OCI-LY3 (cell line): Measurements from ENCODE around the gene RNF212B.

Experiments used
- H2AFZ ChIP-seq: fragments of 200-600, 300-600 bp; shearing (Covaris generic); 2 replicates; pipeline ENCODE4 v1.6.0; 2014; ENCODE audit warnings: antibody characterized with exemption, low read depth, low read length
- H3K27ac ChIP-seq: fragments of 200-600, 300-600 bp; sonication (generic); 2 replicates; pipeline ENCODE4 v1.5.1; 2014; ENCODE audit warnings: mild to moderate bottlenecking, low read length, moderate library complexity, mixed read lengths
- H3K27me3 ChIP-seq: fragments of 200-600, 300-600 bp; sonication (generic); 2 replicates; pipeline ENCODE4 v1.6.1; 2014; ENCODE audit warnings: low read depth, low read length, mixed read lengths
- H3K36me3 ChIP-seq: fragments of 200-600, 300-600 bp; sonication (generic); replicated peaks from 2 replicates; pipeline ENCODE3; 2014; ENCODE audit warnings: low read depth, low read length, mixed read lengths
- H3K4me1 ChIP-seq: fragments of 300-600, 200-600 bp; sonication (generic); 2 replicates; pipeline ENCODE4 v1.6.1; 2014; ENCODE audit warnings: low read length, mixed read lengths
- H3K4me2 ChIP-seq: fragments of 200-600, 300-600 bp; sonication (generic); 2 replicates; pipeline ENCODE4 v1.6.1; 2014; ENCODE audit warnings: low read length, mixed read lengths
- H3K4me3 ChIP-seq: fragments of 300-600, 200-600 bp; sonication (generic); 2 replicates; pipeline ENCODE4 v1.5.1; 2014; ENCODE audit warnings: antibody characterized with exemption, mild to moderate bottlenecking, low read length, moderate library complexity
- H3K79me2 ChIP-seq: fragments of 300-600, 200-600 bp; shearing (Covaris generic); 2 replicates; pipeline ENCODE4 v1.6.1; 2014; ENCODE audit warnings: mild to moderate bottlenecking, low read length, mixed read lengths
- H3K9ac ChIP-seq: fragments of 300-600, 200-600 bp; shearing (Covaris generic); 2 replicates; pipeline ENCODE4 v1.6.0; 2014; ENCODE audit warnings: mild to moderate bottlenecking, low read length, moderate library complexity
- H3K9me3 ChIP-seq: fragments of 200-600, 300-600 bp; shearing (Covaris generic); 2 replicates; pipeline ENCODE4 v1.6.1; 2014; ENCODE audit warnings: low read length, mixed read lengths; ENCODE audit not compliant: insufficient read depth
- H4K20me1 ChIP-seq: fragments of 200-600, 300-600 bp; sonication (generic); 2 replicates; pipeline ENCODE4 v1.6.1; 2016; ENCODE audit warnings: low read length, mixed read lengths; ENCODE audit not compliant: insufficient read depth
- CTCF ChIP-seq: fragments of 200-600, 300-600 bp; sonication (generic); IDR thresholded peaks from 2 replicates; pipeline ENCODE4 v1.5.1; 2014; ENCODE audit warnings: antibody characterized with exemption, low read length, low read depth
- EZH2phosphoT487 ChIP-seq: fragments of 200-600 bp; shearing (Covaris generic); IDR thresholded peaks from 2 replicates; pipeline ENCODE4 v1.6.1; 2018; ENCODE audit warnings: antibody characterized with exemption, mixed run types, low read depth

Gene RNF212B

GRCh38 chr14:23242076-23242475, 4.3 kb downstream of the RNF212B start:
- H3K27ac ChIP-seq = no peak overlapping the region
- no peaks in the 10 kb centered on the region for H3K36me3 ChIP-seq
- no peaks in the 10 kb centered on the region for H4K20me1 ChIP-seq
- H2AFZ ChIP-seq = no peak overlapping the region
- no peak overlapping the region for H3K4me3 ChIP-seq
- peaks cover 13% of the 10 kb centered on the region for H3K4me1 ChIP-seq
- H3K9me3 ChIP-seq = no peaks in the 10 kb centered on the region
- TF ChIP-seq CTCF (no peak), EZH2phosphoT487 (no peak)
- H3K9ac ChIP-seq = no peak overlapping the region
- H3K27me3 ChIP-seq = peaks cover 7% of the 10 kb centered on the region; the same call in 1 of the 2 replicates
- no peaks in the 10 kb centered on the region for H3K79me2 ChIP-seq
- H3K4me2 ChIP-seq = no peak overlapping the region

- H3K4me1 ChIP-seq = peaks cover 13% of the 10 kb centered on the region
- H3K4me3 ChIP-seq = no peak overlapping the region
- H2AFZ ChIP-seq = no peak overlapping the region
- H3K27me3 ChIP-seq = peaks cover 11% of the 10 kb centered on the region
- no peaks in the 10 kb centered on the region for H4K20me1 ChIP-seq
- no peaks in the 10 kb centered on the region for H3K79me2 ChIP-seq
- H3K36me3 ChIP-seq = no peaks in the 10 kb centered on the region
- H3K9ac ChIP-seq = no peak overlapping the region
- no peak overlapping the region for H3K27ac ChIP-seq
- TF ChIP-seq CTCF (no peak), EZH2phosphoT487 (no peak)
- no peak overlapping the region for H3K4me2 ChIP-seq
- no peaks in the 10 kb centered on the region for H3K9me3 ChIP-seq
Observed at GRCh38 chr14:23243066-23243465, 5.3 kb downstream of the RNF212B start.

- peaks cover 13% of the 10 kb centered on the region for H3K27me3 ChIP-seq
- H2AFZ ChIP-seq = no peak overlapping the region
- H3K27ac ChIP-seq = no peak overlapping the region
- H3K36me3 ChIP-seq = no peaks in the 10 kb centered on the region
- no peaks in the 10 kb centered on the region for H3K9me3 ChIP-seq
- TF ChIP-seq EZH2phosphoT487 (no peak), CTCF (no peak)
- no peaks in the 10 kb centered on the region for H3K79me2 ChIP-seq
- no peaks in the 10 kb centered on the region for H4K20me1 ChIP-seq
- H3K9ac ChIP-seq = no peak overlapping the region
- peaks cover 12% of the 10 kb centered on the region for H3K4me1 ChIP-seq
- no peak overlapping the region for H3K4me3 ChIP-seq
- H3K4me2 ChIP-seq = no peak overlapping the region
Observed at GRCh38 chr14:23245282-23245681, 7.5 kb downstream of the RNF212B start.

- Histone ChIP-seq H4K20me1 (no peaks in the 10 kb centered on the region), H3K27me3 (peaks cover 33% of the 10 kb centered on the region), H2AFZ (no peak overlapping the region), H3K4me1 (peaks cover 3% of the 10 kb centered on the region; the same call in 1 of the 2 replicates), H3K9ac (no peak overlapping the region), H3K9me3 (no peaks in the 10 kb centered on the region), H3K36me3 (no peaks in the 10 kb centered on the region), H3K4me2 (no peak overlapping the region), H3K4me3 (no peak overlapping the region), H3K27ac (no peak overlapping the region), H3K79me2 (no peaks in the 10 kb centered on the region)
- no peak for TF ChIP-seq CTCF
- TF ChIP-seq EZH2phosphoT487 = no peak
Observed at GRCh38 chr14:23248601-23249000, 10.9 kb downstream of the RNF212B start.
